ENCODE data around the gene DIDO1.

Gene DIDO1

DNA sequence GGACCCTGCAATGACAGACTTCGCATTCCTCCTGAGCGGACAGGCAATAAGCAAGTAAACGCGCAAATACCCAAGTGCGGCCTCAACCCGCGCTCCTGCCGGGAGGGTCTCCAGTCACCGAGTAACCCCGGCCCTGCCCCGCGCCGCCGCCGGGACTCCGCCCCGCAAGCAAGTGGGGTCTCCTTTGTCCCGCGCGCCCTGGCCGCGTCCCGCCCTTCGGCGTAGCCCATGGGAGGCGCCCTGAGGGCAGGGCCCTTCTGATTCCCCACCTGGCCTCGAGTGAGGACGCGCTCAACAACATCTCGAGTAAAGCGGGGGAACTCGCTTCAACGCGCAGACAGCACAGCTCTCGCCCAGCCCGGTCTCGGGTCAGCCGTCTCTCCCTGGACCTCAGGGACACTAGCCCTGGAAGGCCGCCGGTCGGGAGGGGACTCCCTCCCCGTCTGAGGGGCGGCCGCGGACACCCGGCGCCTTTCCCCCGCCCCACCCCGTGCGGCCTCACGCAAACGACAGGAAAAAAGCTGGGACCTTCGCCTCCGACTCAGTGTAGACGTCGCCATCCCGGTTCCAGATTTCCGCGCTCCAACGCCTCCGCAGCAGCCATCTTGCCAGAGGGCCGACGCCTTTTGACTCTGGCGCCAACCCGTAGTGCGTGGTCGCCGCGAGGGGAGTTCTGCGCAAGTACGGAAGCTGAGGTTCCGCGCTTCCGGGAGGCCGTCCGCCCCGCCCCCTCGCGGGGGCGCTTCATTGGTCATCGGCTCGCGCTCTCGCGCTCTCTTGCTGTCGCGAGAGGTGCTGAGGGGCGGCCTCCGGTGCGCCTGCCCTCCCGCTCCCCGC, 11.2 kb upstream of the DIDO1 start:
- Histone ChIP-seq H4K8ac (ENCODE audit: low read depth, low read length) (peak overlapping the region; percentile 1), H2BK5ac (ENCODE audit: low read length) (no peak overlapping the region)
- no CpG with 5 or more reads among the region's 92 CpGs for WGBS (ENCODE audit: extremely low coverage, insufficient coverage, low lambda C conversion rate)

DNA sequence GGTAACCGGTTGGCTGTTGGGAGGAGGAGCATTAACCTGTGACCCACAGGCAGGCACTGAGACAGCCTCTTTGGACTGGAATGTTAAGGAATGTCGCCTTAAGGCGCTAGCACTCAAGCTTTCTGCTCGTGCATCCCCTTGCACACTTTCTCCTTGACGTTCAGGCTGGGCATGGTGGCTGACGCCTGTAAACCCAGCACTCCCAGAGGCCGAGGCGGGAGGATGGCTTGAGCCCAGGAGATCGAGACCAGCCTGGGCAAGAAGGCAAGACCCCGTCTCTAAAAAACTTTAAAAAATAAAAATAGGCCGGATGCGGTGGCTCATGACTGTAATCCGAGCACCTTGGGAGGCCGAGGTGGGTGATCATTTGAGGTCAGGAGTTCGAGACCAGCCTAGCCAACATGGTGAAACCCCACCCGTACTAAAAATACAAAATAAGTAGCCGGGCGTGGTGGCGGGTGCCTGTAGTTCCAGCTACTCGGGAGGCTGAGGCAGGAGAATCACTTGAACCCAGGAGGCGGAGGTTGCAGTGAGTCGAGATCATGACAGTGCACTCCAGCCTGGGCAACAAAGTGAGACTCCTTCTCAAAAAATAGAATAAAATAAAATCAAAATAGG, 9.8 kb upstream of the DIDO1 start:
- H3K4me2 ChIP-seq (ENCODE audit: low read length) = no peak overlapping the region
- H3K4ac ChIP-seq (ENCODE audit: low read depth, low read length) = no peak overlapping the region
- H3K9ac ChIP-seq (ENCODE audit: low read length) = peak overlapping the region; percentile 52
- no CpG with 5 or more reads among the region's 22 CpGs for WGBS (ENCODE audit: extremely low coverage, insufficient coverage, low lambda C conversion rate)
- H3K23ac ChIP-seq (ENCODE audit: low read length) = no peak overlapping the region
- H3K18ac ChIP-seq (ENCODE audit: low read length) = no peak overlapping the region
- H3K36me3 ChIP-seq (ENCODE audit: control insufficient read depth, insufficient read depth, low read length) = peaks cover 4% of the 10 kb centered on the region
- H4K5ac ChIP-seq (ENCODE audit: low read length) = no peak overlapping the region
- H3K56ac ChIP-seq (ENCODE audit: low read length) = peak overlapping the region; percentile 50
- peaks cover 15% of the 10 kb centered on the region for H3K79me1 ChIP-seq (ENCODE audit: low read length)
- peak; percentile 78 for DNase-seq
- H3K4me3 ChIP-seq (ENCODE audit: low read length) = no peak overlapping the region
- H2BK5ac ChIP-seq (ENCODE audit: low read length) = no peak overlapping the region
- no peak overlapping the region for H2AK5ac ChIP-seq (ENCODE audit: low read length)
- H4K8ac ChIP-seq (ENCODE audit: low read depth, low read length) = no peak overlapping the region
- H3K4me1 ChIP-seq (ENCODE audit: control insufficient read depth, low read depth, low read length) = no peaks in the 10 kb centered on the region
- H3K27me3 ChIP-seq (ENCODE audit: insufficient read depth, low read length, poor library complexity) = no peaks in the 10 kb centered on the region
- H2BK15ac ChIP-seq (replicated peaks; ENCODE audit: low read depth) = no peak overlapping the region
- no peak overlapping the region for H2BK120ac ChIP-seq (ENCODE audit: low read depth, low read length)
- H3K27ac ChIP-seq (ENCODE audit: low read depth, low read length) = no peak overlapping the region
- peaks cover 89% of the 10 kb centered on the region for H3K79me2 ChIP-seq (ENCODE audit: control insufficient read depth, insufficient read depth, low read length)

More for the DNA sequence above, 11.2 kb upstream of the DIDO1 start:
- peak overlapping the region; percentile 84 for H3K27ac ChIP-seq (ENCODE audit: low read depth, low read length)
- H3K79me2 ChIP-seq (ENCODE audit: control insufficient read depth, insufficient read depth, low read length) = peaks cover 84% of the 10 kb centered on the region
- peaks cover 4% of the 10 kb centered on the region for H3K36me3 ChIP-seq (ENCODE audit: control insufficient read depth, insufficient read depth, low read length)
- H3K4me3 ChIP-seq (ENCODE audit: low read length) = peak overlapping the region; percentile 91
- no peak overlapping the region for H2BK15ac ChIP-seq (replicated peaks; ENCODE audit: low read depth)
- peak overlapping the region; percentile 91 for H3K9ac ChIP-seq (ENCODE audit: low read length)
- H3K56ac ChIP-seq (ENCODE audit: low read length) = peak overlapping the region; percentile 100
- H3K4me1 ChIP-seq (ENCODE audit: control insufficient read depth, low read depth, low read length) = no peaks in the 10 kb centered on the region
- DNase-seq = peak; percentile 98
- H3K4ac ChIP-seq (ENCODE audit: low read depth, low read length) = peak overlapping the region; percentile 73
- H2AK5ac ChIP-seq (ENCODE audit: low read length) = no peak overlapping the region
- H3K4me2 ChIP-seq (ENCODE audit: low read length) = peak overlapping the region; percentile 85
- H3K23ac ChIP-seq (ENCODE audit: low read length) = no peak overlapping the region
- no peak overlapping the region for H4K5ac ChIP-seq (ENCODE audit: low read length)
- H3K27me3 ChIP-seq (ENCODE audit: insufficient read depth, low read length, poor library complexity) = no peaks in the 10 kb centered on the region
- H2BK120ac ChIP-seq (ENCODE audit: low read depth, low read length) = no peak overlapping the region
- H3K79me1 ChIP-seq (ENCODE audit: low read length) = peaks cover 16% of the 10 kb centered on the region
- H3K18ac ChIP-seq (ENCODE audit: low read length) = peak overlapping the region; percentile 96

DNA sequence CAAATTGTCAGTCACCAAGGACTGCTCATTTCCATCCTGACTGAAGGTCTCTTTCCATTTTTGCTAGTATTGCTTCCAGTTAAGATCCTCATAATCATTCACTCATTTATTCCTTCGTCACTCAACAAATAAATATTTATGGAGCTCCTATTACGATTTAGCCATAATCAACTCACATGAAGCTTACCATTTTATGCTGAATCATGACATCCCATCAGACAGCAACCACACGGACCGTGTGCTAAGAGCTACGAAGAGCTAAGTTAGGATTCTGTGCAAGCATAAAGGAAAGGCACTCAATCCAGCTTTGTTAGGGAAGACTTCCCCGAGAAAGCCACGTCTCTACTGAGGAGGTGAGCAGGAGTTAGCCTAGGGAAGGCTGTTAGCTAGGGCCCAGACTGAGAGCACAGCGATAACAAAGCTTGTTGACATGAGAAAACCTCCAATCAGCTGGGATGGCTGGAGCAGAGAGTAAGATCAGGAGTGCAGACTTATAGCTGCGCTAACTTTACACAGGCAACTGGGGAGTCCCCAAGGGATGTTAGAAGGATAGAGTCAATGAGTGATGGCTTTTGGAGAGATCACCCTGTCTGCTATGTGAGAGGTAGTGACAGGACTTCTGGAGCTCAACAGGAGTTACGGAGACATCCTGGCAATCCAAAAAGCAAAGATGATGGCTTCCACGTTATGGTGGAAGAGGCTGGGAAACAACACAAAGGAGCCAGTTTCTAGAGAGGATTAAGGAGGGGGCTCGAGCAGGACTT, 9.1 kb upstream of the DIDO1 start:
- Histone ChIP-seq H3K4me2 (ENCODE audit: low read length) (no peak overlapping the region), H3K4me3 (ENCODE audit: low read length) (no peak overlapping the region), H3K79me1 (ENCODE audit: low read length) (peaks cover 13% of the 10 kb centered on the region), H3K23ac (ENCODE audit: low read length) (no peak overlapping the region), H2BK120ac (ENCODE audit: low read depth, low read length) (no peak overlapping the region), H3K4ac (ENCODE audit: low read depth, low read length) (no peak overlapping the region), H4K5ac (ENCODE audit: low read length) (no peak overlapping the region), H3K9ac (ENCODE audit: low read length) (peak overlapping the region; percentile 52), H3K4me1 (ENCODE audit: control insufficient read depth, low read depth, low read length) (no peaks in the 10 kb centered on the region), H2BK15ac (replicated peaks; ENCODE audit: low read depth) (no peak overlapping the region), H3K18ac (ENCODE audit: low read length) (no peak overlapping the region), H3K56ac (ENCODE audit: low read length) (peak overlapping the region; percentile 50), H2BK5ac (ENCODE audit: low read length) (no peak overlapping the region), H3K27me3 (ENCODE audit: insufficient read depth, low read length, poor library complexity) (no peaks in the 10 kb centered on the region), H3K36me3 (ENCODE audit: control insufficient read depth, insufficient read depth, low read length) (peaks cover 4% of the 10 kb centered on the region), H3K27ac (ENCODE audit: low read depth, low read length) (no peak overlapping the region), H4K8ac (ENCODE audit: low read depth, low read length) (no peak overlapping the region), H3K79me2 (ENCODE audit: control insufficient read depth, insufficient read depth, low read length) (peaks cover 89% of the 10 kb centered on the region), H2AK5ac (ENCODE audit: low read length) (no peak overlapping the region)
- DNase-seq = no peak
- WGBS (ENCODE audit: extremely low coverage, insufficient coverage, low lambda C conversion rate) = 100% methylated on average over 2 of the region's 12 CpGs

- Histone ChIP-seq H3K4me2 (ENCODE audit: low read length) (no peak overlapping the region), H3K23ac (ENCODE audit: low read length) (no peak overlapping the region), H3K9ac (ENCODE audit: low read length) (no peak overlapping the region), H2BK120ac (ENCODE audit: low read depth, low read length) (no peak overlapping the region), H3K4me1 (ENCODE audit: control insufficient read depth, low read depth, low read length) (peaks cover 2% of the 10 kb centered on the region), H3K4ac (ENCODE audit: low read depth, low read length) (no peak overlapping the region), H3K79me2 (ENCODE audit: control insufficient read depth, insufficient read depth, low read length) (peaks cover 86% of the 10 kb centered on the region), H2BK15ac (replicated peaks; ENCODE audit: low read depth) (no peak overlapping the region), H2AK5ac (ENCODE audit: low read length) (no peak overlapping the region), H3K4me3 (ENCODE audit: low read length) (no peak overlapping the region), H3K79me1 (ENCODE audit: low read length) (peaks cover 6% of the 10 kb centered on the region), H3K27me3 (ENCODE audit: insufficient read depth, low read length, poor library complexity) (no peaks in the 10 kb centered on the region), H3K56ac (ENCODE audit: low read length) (peak overlapping the region; percentile 36), H4K8ac (ENCODE audit: low read depth, low read length) (no peak overlapping the region), H3K36me3 (ENCODE audit: control insufficient read depth, insufficient read depth, low read length) (peaks cover 4% of the 10 kb centered on the region), H3K27ac (ENCODE audit: low read depth, low read length) (no peak overlapping the region), H2BK5ac (ENCODE audit: low read length) (no peak overlapping the region), H3K18ac (ENCODE audit: low read length) (no peak overlapping the region), H4K5ac (ENCODE audit: low read length) (no peak overlapping the region)
- DNase-seq = no peak
- WGBS (ENCODE audit: extremely low coverage, insufficient coverage, low lambda C conversion rate) = no CpG with 5 or more reads among the region's 3 CpGs
Observed at GRCh38 chr20:62933966-62934365, 7.7 kb upstream of the DIDO1 start.

- Histone ChIP-seq H4K8ac (ENCODE audit: low read depth, low read length) (no peak overlapping the region), H3K18ac (ENCODE audit: low read length) (no peak overlapping the region), H3K4me2 (ENCODE audit: low read length) (no peak overlapping the region), H4K5ac (ENCODE audit: low read length) (no peak overlapping the region), H3K9ac (ENCODE audit: low read length) (no peak overlapping the region), H3K79me1 (ENCODE audit: low read length) (peaks cover 11% of the 10 kb centered on the region), H3K36me3 (ENCODE audit: control insufficient read depth, insufficient read depth, low read length) (peaks cover 4% of the 10 kb centered on the region), H3K23ac (ENCODE audit: low read length) (no peak overlapping the region), H3K4me3 (ENCODE audit: low read length) (no peak overlapping the region), H3K27me3 (ENCODE audit: insufficient read depth, low read length, poor library complexity) (no peaks in the 10 kb centered on the region), H3K27ac (ENCODE audit: low read depth, low read length) (no peak overlapping the region), H2BK120ac (ENCODE audit: low read depth, low read length) (no peak overlapping the region), H2BK15ac (replicated peaks; ENCODE audit: low read depth) (no peak overlapping the region), H3K4ac (ENCODE audit: low read depth, low read length) (no peak overlapping the region), H2AK5ac (ENCODE audit: low read length) (no peak overlapping the region), H3K4me1 (ENCODE audit: control insufficient read depth, low read depth, low read length) (peaks cover 13% of the 10 kb centered on the region), H3K56ac (ENCODE audit: low read length) (no peak overlapping the region), H2BK5ac (ENCODE audit: low read length) (no peak overlapping the region), H3K79me2 (ENCODE audit: control insufficient read depth, insufficient read depth, low read length) (peaks cover 90% of the 10 kb centered on the region)
- DNase-seq = no peak
- no CpG with 5 or more reads among the region's 9 CpGs for WGBS (ENCODE audit: extremely low coverage, insufficient coverage, low lambda C conversion rate)
Observed at GRCh38 chr20:62931464-62931863, 5.2 kb upstream of the DIDO1 start.
